PFSK-1 (cell line): ENCODE results near the gene MYMX.
A peak's percentile ranks its signal among the peaks of the same experiment; 100 is the strongest.

Source experiments
- FOXP2 ChIP-seq: optimal IDR thresholded peaks from 2 replicates; pipeline ENCODE3; 2011; ENCODE audit warnings: borderline replicate concordance, control low read depth, inconsistent platforms; ENCODE audit not compliant: insufficient read depth; ENCODE audit errors: extremely low read length, extremely low read depth
- POLR2AphosphoS5 ChIP-seq: IDR thresholded peaks from 2 replicates; pipeline ENCODE4 v1.6.1; 2012; ENCODE audit warnings: low read depth, mild to moderate bottlenecking, control low read depth, low read length, moderate library complexity
- REST ChIP-seq, 2 experiments: IDR thresholded peaks; 2 replicates each; pipeline versions ENCODE4 v1.6.1 to v1.8.0; 2011 to 2012; ENCODE audit warnings: low read depth in 2 of 2, low read length in 2 of 2, control low read depth in 1 of 2, inconsistent platforms in 1 of 2, mild to moderate bottlenecking in 1 of 2, moderate library complexity in 1 of 2; ENCODE audit not compliant: insufficient read depth in 1 of 2
- SIN3A ChIP-seq: IDR thresholded peaks from 2 replicates; pipeline ENCODE4 v1.6.1; 2012; ENCODE audit warnings: mild to moderate bottlenecking, low read length, moderate library complexity, borderline replicate concordance; ENCODE audit not compliant: insufficient read depth
- TAF1 ChIP-seq: IDR thresholded peaks from 2 replicates; pipeline ENCODE4 v1.6.1; 2012; ENCODE audit warnings: low read length, control low read depth, borderline replicate concordance; ENCODE audit not compliant: insufficient read depth

MYMX gene

GRCh38 chr6:44257025-44257752 is 40.5 kb downstream of the MYMX start, which contains the start of gene SLC35B2:
TSS of gene SLC35B2 (minus strand) at chr6:44257528. CDS start at chr6:44257410, 118 bp downstream.
- TF ChIP-seq FOXP2 (no peak), TAF1 (no peak), SIN3A (no peak), POLR2AphosphoS5 (peak; percentile 70; the same call in 1 of the 2 replicates), REST (IDR thresholded peaks at IDR 0.05; ENCODE audit: insufficient read depth in 1 of 2, low read depth in 2 of 2, low read length in 2 of 2) (0 out of 4 replicates have a peak, but pooled peaks of 1 of the 2 experiments have one; percentile 26)

DNA sequence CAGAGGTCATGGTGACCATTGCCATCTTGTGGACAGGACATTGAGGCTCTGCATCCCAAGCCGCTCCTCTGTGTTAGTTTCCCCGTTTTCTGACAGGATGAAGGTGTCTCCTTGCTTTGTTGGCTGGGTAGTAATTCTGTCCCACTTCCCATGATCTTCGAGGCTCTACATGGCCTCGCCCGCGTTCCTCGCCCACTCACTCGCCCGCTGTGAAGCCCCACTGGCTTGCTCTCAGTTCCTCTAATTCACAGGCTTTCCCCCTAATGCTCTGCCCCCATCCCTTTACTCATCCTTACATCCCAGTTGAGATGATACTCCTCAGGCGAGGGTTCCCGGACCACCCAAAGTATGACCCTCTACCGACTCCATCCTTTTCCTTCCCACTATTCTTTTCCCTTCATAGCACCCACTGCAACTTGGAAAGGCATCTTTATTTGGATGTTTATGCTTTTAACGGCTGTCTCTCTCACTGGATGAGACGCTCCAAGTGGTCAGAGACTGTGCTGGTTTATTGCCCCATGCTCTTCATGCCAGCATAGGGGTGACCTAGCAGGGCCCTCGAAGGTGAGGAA is 41.1 kb downstream of the MYMX start:
- TF ChIP-seq SIN3A (no peak), FOXP2 (no peak), POLR2AphosphoS5 (no peak; the same call in 1 of the 2 replicates), REST (IDR thresholded peaks at IDR 0.05; ENCODE audit: insufficient read depth in 1 of 2, low read depth in 2 of 2, low read length in 2 of 2) (no peak), TAF1 (no peak)

DNA sequence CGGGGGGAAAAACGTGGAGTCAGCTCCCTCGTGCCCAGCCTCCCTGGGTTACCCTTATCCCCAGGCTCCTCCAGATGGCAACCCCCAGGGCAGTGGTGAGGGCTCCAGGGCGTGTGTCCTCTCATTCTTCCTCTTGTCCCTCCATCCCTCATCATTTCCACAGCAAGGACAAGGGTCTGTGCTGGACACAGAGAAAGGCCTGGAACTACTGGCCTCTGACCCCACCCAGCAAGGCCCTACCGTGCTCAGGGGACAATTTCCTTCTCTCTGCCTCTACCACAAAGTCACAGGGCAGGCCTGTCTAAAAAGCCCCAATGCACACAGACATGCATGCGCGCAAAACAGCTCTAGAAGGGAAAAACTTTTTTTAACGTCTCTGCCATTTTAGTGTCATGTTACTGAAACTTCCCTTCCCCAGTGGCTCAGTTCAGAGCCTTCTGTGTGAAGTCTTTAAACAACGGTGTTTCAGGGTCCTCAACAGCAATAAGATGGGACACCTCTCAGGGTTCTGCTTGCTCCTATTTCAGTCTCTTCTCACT is 41.7 kb downstream of the MYMX start:
- no peak for TF ChIP-seq SIN3A
- no peak for TF ChIP-seq REST (IDR thresholded peaks at IDR 0.05; ENCODE audit: insufficient read depth in 1 of 2, low read depth in 2 of 2, low read length in 2 of 2)
- no peak for TF ChIP-seq FOXP2
- TF ChIP-seq TAF1: no peak
- no peak for TF ChIP-seq POLR2AphosphoS5

DNA sequence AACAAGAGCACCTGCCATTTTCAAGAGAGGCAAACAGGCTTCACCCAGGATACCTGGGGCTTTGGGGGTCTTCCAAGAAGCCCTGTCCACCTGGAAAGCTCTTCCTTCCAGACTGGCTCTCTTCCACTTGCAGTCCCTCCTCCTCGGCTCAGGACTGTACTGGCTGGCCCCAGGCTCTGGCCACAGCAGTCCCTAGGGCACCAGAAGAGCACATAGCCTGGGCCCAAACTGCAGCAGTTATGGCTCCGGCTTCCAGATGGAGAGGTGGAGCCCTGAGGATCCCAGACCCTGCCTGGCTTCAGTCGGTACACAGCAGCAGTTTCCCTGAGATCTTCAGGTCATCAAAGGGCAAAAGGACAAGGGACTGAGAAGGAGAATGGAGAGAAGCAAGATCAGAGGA is 42.2 kb downstream of the MYMX start:
- no peak for TF ChIP-seq POLR2AphosphoS5
- TF ChIP-seq REST (IDR thresholded peaks at IDR 0.05; ENCODE audit: insufficient read depth in 1 of 2, low read depth in 2 of 2, low read length in 2 of 2): no peak
- no peak for TF ChIP-seq FOXP2
- no peak for TF ChIP-seq SIN3A
- no peak for TF ChIP-seq TAF1
